GM12801 (cell line): ENCODE data around the gene STARD13.

ENCODE experiments used
- CTCF ChIP-seq: IDR thresholded peaks from one replicate; pipeline ENCODE4 v1.5.1; 2011; ENCODE audit warnings: control low read depth; ENCODE audit not compliant: insufficient read length; ENCODE audit errors: extremely low read depth

STARD13 gene

GRCh38 chr13:33167491-33167890, 118.1 kb downstream of the STARD13 start:
- TF ChIP-seq CTCF: no peak

GRCh38 chr13:33165787-33166186, 119.8 kb downstream of the STARD13 start:
- TF ChIP-seq CTCF: no peak

- TF ChIP-seq CTCF: no peak
Measured at GRCh38 chr13:33164331-33164730, 121.2 kb downstream of the STARD13 start.

GRCh38 chr13:33158816-33159215, 126.7 kb downstream of the STARD13 start:
- no peak for TF ChIP-seq CTCF

GRCh38 chr13:33158271-33158670, 127.3 kb downstream of the STARD13 start:
- TF ChIP-seq CTCF: no peak

GRCh38 chr13:33154911-33155310, 130.6 kb downstream of the STARD13 start:
- TF ChIP-seq CTCF: no peak

- TF ChIP-seq CTCF: no peak
Measured at GRCh38 chr13:33153421-33154404, 131.8 kb downstream of the STARD13 start.
